ENCODE measurements around the gene SLC49A3.
"Not testable (repeated sequence)": the region's sequence is repeated elsewhere in the genome, so short reads cannot be mapped to it uniquely, and the experiment has no call there.

SLC49A3 gene

GRCh38 chr4:718460-718859 is 29.5 kb upstream of the SLC49A3 start:
- H3K36me3 ChIP-seq (ENCODE audit: control insufficient read depth, insufficient read depth, low read length): no peaks in the 10 kb centered on the region
- no peaks in the 10 kb centered on the region for H3K4me1 ChIP-seq (ENCODE audit: control insufficient read depth, insufficient read depth, low read length)
- H3K9ac ChIP-seq (ENCODE audit: low read length): no peak overlapping the region
- H3K4me3 ChIP-seq (ENCODE audit: low read length): no peak overlapping the region
- no peaks in the 10 kb centered on the region for H3K27me3 ChIP-seq (ENCODE audit: control insufficient read depth, insufficient read depth, low read length)
- H3K27ac ChIP-seq (ENCODE audit: low read depth, low read length): no peak overlapping the region

GRCh38 chr4:717601-718320 is 28.8 kb upstream of the SLC49A3 start:
- no peaks in the 10 kb centered on the region for H3K4me1 ChIP-seq (ENCODE audit: control insufficient read depth, insufficient read depth, low read length)
- no peaks in the 10 kb centered on the region for H3K27me3 ChIP-seq (ENCODE audit: control insufficient read depth, insufficient read depth, low read length)
- no peak overlapping the region for H3K9ac ChIP-seq (ENCODE audit: low read length)
- H3K27ac ChIP-seq (ENCODE audit: low read depth, low read length): no peak overlapping the region
- no peaks in the 10 kb centered on the region for H3K36me3 ChIP-seq (ENCODE audit: control insufficient read depth, insufficient read depth, low read length)
- H3K4me3 ChIP-seq (ENCODE audit: low read length): no peak overlapping the region

GRCh38 chr4:714087-714486 is 25.1 kb upstream of the SLC49A3 start:
- Histone ChIP-seq H3K36me3 (ENCODE audit: control insufficient read depth, insufficient read depth, low read length) (no peaks in the 10 kb centered on the region), H3K4me3 (ENCODE audit: low read length) (no peak overlapping the region), H3K4me1 (ENCODE audit: control insufficient read depth, insufficient read depth, low read length) (no peaks in the 10 kb centered on the region), H3K27me3 (ENCODE audit: control insufficient read depth, insufficient read depth, low read length) (no peaks in the 10 kb centered on the region), H3K9ac (ENCODE audit: low read length) (no peak overlapping the region), H3K27ac (ENCODE audit: low read depth, low read length) (no peak overlapping the region)

DNA sequence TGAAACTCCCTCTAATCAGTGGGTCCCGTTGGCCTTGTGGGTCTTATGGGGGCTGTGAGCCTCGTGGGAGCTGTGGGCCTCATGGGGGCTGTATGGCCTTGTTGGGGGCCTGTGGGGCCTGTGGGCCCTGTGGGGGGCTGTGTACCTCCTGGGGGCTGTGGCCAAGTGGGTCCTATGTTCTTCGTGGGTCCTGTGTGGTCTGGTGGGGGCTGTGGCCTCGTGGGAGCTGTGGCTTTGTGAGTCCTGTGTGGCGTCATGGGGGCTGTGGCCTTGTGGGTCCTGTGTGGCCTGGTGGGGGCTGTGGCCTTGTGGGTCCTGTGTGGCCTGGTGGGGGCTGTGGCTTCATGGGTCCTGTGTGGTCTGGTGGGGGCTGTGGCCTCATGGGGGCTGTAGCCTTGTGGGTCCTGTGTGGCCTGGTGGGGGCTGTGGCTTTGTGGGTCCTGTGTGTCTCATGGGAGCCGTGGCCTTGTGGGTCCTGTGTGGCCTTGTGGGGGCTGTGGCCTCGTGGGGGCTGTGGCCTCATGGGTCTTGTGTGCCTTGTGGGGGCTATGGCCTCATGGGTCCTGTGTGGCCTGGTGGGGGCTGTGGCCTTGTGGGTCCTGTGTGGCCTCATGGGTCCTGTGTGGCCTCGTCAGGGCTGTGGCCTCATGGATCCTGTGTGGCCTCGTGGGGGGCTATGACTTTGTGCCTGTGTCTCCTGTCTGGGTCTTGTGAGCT is 24.1 kb upstream of the SLC49A3 start:
- no peaks in the 10 kb centered on the region for H3K27me3 ChIP-seq (ENCODE audit: control insufficient read depth, insufficient read depth, low read length)
- peaks cover 6% of the 10 kb centered on the region for H3K4me1 ChIP-seq (ENCODE audit: control insufficient read depth, insufficient read depth, low read length)
- H3K4me3 ChIP-seq (ENCODE audit: low read length): no peak overlapping the region
- H3K9ac ChIP-seq (ENCODE audit: low read length): no peak overlapping the region
- no peak overlapping the region for H3K27ac ChIP-seq (ENCODE audit: low read depth, low read length)
- no peaks in the 10 kb centered on the region for H3K36me3 ChIP-seq (ENCODE audit: control insufficient read depth, insufficient read depth, low read length)

GRCh38 chr4:712093-712492 is 23.1 kb upstream of the SLC49A3 start:
- H3K4me1 ChIP-seq (ENCODE audit: control insufficient read depth, insufficient read depth, low read length): peaks cover 9% of the 10 kb centered on the region
- H3K27me3 ChIP-seq (ENCODE audit: control insufficient read depth, insufficient read depth, low read length): no peaks in the 10 kb centered on the region
- H3K4me3 ChIP-seq (ENCODE audit: low read length): no peak overlapping the region
- no peak overlapping the region for H3K9ac ChIP-seq (ENCODE audit: low read length)
- no peaks in the 10 kb centered on the region for H3K36me3 ChIP-seq (ENCODE audit: control insufficient read depth, insufficient read depth, low read length)
- H3K27ac ChIP-seq (ENCODE audit: low read depth, low read length): no peak overlapping the region

DNA sequence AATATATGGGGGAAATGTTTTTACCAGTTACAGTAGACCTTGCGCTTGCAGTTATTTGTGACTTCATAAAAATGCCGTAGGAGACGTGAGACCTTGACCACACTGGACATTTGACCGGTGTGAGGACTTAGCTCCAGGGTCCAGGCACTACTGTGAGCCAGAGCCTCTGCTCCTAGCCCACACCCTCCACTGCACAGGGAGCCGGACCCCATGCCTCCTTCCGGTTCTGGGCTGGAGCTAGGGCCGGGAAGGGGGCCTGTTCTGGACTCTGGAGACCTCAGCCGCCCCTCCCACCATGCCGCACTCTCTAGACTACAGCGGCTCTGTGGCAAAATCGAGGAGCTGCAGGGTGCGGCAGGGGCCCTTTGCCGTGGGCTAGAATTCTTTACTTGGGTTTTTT is 22.0 kb upstream of the SLC49A3 start:
- no peak overlapping the region for H3K9ac ChIP-seq (ENCODE audit: low read length)

DNA sequence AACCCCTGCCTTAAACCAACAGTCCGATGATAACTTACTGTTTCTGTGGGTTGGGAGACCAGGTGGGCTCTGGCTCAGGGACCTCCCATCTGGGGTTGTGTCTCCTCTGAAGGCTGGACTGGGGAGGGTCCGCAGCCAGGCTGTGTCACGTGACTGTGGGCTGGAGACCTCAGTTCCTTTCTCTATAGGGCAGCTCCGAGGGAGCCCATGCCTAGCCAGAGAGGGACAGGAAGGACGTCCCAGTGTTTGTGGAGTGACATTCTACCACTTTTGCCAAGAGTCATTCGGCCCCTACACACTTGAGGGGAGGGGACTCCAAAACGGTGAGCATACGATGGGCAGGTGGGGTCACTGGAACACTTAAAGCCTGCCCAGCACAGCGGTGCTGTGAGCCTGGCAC is 21.2 kb upstream of the SLC49A3 start:
- Histone ChIP-seq H3K36me3 (ENCODE audit: control insufficient read depth, insufficient read depth, low read length) (no peaks in the 10 kb centered on the region), H3K27me3 (ENCODE audit: control insufficient read depth, insufficient read depth, low read length) (no peaks in the 10 kb centered on the region), H3K4me3 (ENCODE audit: low read length) (no peak overlapping the region), H3K27ac (ENCODE audit: low read depth, low read length) (no peak overlapping the region), H3K4me1 (ENCODE audit: control insufficient read depth, insufficient read depth, low read length) (peaks cover 13% of the 10 kb centered on the region), H3K9ac (ENCODE audit: low read length) (no peak overlapping the region)

More for the DNA sequence above, 22.0 kb upstream of the SLC49A3 start:
- Histone ChIP-seq H3K4me1 (ENCODE audit: control insufficient read depth, insufficient read depth, low read length) (peaks cover 13% of the 10 kb centered on the region), H3K4me3 (ENCODE audit: low read length) (no peak overlapping the region), H3K27ac (ENCODE audit: low read depth, low read length) (no peak overlapping the region), H3K36me3 (ENCODE audit: control insufficient read depth, insufficient read depth, low read length) (no peaks in the 10 kb centered on the region), H3K27me3 (ENCODE audit: control insufficient read depth, insufficient read depth, low read length) (no peaks in the 10 kb centered on the region)

DNA sequence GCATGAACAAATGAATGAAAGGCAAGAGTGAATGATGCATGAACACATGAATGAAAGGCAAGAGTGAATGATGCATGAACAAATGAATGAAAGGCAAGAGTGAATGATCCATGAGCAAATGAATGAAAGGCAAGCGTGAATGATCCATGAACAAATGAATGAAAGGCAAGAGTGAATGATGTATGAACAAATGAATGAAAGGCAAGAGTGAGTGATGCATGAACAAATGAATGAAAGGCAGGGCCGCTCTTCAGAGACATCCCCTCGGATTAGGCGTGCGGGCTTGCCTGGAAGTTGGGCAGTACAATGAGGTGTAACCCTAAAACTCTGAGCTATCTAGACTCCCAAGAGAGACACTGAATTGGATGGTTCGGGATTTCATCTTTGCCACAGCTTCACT is 20.4 kb upstream of the SLC49A3 start:
- Histone ChIP-seq H3K4me1 (ENCODE audit: control insufficient read depth, insufficient read depth, low read length) (peaks cover 13% of the 10 kb centered on the region), H3K9ac (ENCODE audit: low read length) (no peak overlapping the region), H3K27me3 (ENCODE audit: control insufficient read depth, insufficient read depth, low read length) (no peaks in the 10 kb centered on the region), H3K36me3 (ENCODE audit: control insufficient read depth, insufficient read depth, low read length) (no peaks in the 10 kb centered on the region), H3K4me3 (ENCODE audit: low read length) (no peak overlapping the region), H3K27ac (ENCODE audit: low read depth, low read length) (no peak overlapping the region)

GRCh38 chr4:708631-708933 is 19.6 kb upstream of the SLC49A3 start:
- Histone ChIP-seq H3K4me1 (ENCODE audit: control insufficient read depth, insufficient read depth, low read length) (peaks cover 13% of the 10 kb centered on the region), H3K36me3 (ENCODE audit: control insufficient read depth, insufficient read depth, low read length) (no peaks in the 10 kb centered on the region), H3K9ac (ENCODE audit: low read length) (no peak overlapping the region)

DNA sequence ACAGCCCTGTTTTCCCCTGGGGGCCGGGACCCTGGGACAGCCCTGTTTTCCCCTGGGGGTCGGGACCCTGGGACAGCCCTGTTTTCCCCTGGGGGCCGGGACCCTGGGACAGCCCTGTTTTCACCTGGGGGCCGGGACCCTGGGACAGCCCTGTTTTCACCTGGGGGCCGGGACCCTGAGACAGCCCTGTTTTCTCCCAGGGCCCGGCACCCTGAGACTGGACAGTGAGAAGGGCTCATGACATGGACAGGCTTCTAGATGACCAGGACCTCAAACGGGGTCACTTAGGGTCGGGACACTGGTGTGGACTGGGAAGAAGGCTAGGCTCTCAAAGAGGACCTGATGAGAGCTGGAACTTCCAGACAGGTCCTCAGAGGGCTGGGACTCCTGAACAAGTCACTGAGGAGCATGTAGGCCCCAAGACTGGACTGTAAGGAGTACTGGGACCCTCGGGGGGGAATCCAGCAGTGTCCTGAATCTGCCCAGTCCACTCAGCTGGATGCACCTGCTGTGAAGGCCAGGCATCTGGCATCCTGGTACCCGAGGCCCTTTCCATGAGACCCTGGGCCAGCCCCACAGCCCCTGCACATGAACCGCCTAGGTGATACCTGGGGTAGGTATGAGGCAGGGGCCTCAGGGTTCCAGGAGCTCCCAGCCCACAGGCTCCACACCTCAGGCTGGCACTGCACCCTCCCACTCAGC is 19.1 kb upstream of the SLC49A3 start:
- Histone ChIP-seq H3K36me3 (ENCODE audit: control insufficient read depth, insufficient read depth, low read length) (no peaks in the 10 kb centered on the region), H3K27me3 (ENCODE audit: control insufficient read depth, insufficient read depth, low read length) (no peaks in the 10 kb centered on the region), H3K27ac (ENCODE audit: low read depth, low read length) (no peak overlapping the region), H3K4me1 (ENCODE audit: control insufficient read depth, insufficient read depth, low read length) (peaks cover 13% of the 10 kb centered on the region), H3K9ac (ENCODE audit: low read length) (no peak overlapping the region), H3K4me3 (ENCODE audit: low read length) (peak overlapping the region; percentile 21)

More at GRCh38 chr4:708631-708933, 19.6 kb upstream of the SLC49A3 start:
- Histone ChIP-seq H3K4me3 (ENCODE audit: low read length) (no peak overlapping the region), H3K27ac (ENCODE audit: low read depth, low read length) (no peak overlapping the region), H3K27me3 (ENCODE audit: control insufficient read depth, insufficient read depth, low read length) (no peaks in the 10 kb centered on the region)

DNA sequence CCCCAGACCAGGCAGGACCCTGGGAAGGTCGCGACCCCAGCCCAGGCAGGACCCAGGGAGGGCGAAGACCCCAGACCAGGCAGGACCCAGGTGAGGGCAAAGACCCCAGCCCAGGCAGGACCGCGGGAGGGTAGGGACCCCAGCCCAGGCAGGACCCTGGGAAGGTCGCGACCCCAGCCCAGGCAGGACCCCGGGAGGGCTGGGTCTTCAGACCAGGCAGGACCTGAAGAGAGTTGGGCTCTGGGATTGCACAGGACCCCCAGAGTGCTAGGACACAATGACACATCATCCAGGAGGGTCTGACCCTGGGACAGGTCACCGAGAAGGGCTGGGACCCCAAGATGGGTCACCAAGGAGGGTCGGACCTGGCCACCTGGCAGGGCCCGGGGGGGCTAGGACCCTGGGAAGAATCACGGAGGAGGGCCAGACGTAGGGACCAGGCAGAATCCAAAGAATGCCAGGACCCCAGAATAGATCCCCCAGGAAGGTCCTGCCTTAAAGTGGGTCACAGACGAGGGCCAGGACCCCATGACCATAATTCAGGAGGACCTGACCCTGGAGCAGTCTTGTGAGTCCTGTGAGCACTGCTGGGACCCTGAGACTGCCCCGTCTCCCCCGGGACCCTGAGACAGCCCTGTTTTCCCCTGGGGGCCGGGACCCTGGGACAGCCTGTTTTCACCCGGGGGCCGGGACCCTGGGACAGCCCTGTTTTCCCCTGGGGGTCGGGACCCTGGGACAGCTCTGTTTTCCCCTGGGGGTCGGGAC is 18.1 kb upstream of the SLC49A3 start:
- Histone ChIP-seq H3K27ac (ENCODE audit: low read depth, low read length) (no peak overlapping the region), H3K36me3 (ENCODE audit: control insufficient read depth, insufficient read depth, low read length) (no peaks in the 10 kb centered on the region), H3K4me3 (ENCODE audit: low read length) (peak overlapping the region; percentile 72)

DNA sequence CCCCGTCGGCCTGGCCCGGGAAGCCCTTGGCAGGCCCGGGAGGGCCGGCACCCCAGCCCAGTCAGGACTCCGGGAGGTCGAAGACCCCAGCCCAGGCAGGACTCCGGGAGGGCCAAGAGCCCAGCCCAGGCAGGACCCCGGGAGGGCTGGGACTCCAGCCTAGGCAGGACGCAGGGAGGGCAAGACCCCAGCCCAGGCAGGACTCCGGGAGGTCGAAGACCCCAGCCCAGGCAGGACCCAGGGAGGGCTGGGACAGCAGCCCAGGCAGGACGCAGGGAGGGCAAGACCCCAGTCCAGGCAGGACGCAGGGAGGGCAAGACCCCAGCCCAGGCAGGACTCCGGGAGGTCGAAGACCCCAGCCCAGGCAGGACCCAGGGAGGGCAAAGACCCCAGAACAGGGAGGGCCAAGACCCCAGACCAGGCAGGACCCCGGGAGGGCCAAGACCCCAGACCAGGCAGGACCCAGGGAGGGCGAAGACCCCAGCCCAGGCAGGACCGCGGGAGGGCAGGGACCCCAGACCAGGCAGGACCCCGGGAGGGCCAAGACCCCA is 17.2 kb upstream of the SLC49A3 start:
- Histone ChIP-seq H3K9ac (ENCODE audit: low read length) (peak overlapping the region; percentile 93), H3K27ac (ENCODE audit: low read depth, low read length) (peak overlapping the region; percentile 72), H3K4me1 (ENCODE audit: control insufficient read depth, insufficient read depth, low read length) (peaks cover 13% of the 10 kb centered on the region), H3K4me3 (ENCODE audit: low read length) (peak overlapping the region; percentile 88)
- not testable (repeated sequence) for H3K27me3 ChIP-seq (ENCODE audit: control insufficient read depth, insufficient read depth, low read length); H3K36me3 ChIP-seq (ENCODE audit: control insufficient read depth, insufficient read depth, low read length)

More for the DNA sequence above, 18.1 kb upstream of the SLC49A3 start:
- Histone ChIP-seq H3K27me3 (ENCODE audit: control insufficient read depth, insufficient read depth, low read length) (no peaks in the 10 kb centered on the region), H3K4me1 (ENCODE audit: control insufficient read depth, insufficient read depth, low read length) (peaks cover 13% of the 10 kb centered on the region), H3K9ac (ENCODE audit: low read length) (peak overlapping the region; percentile 36)
